Endothelial cell of umbilical vein (primary cell): Measurements from ENCODE around the gene CEACAM16. TPM values are rescaled to one million over a fixed set of nuclear protein-coding genes. Genes with fewer than 3 reads are reported as not detected.

ENCODE experiments used
- BruUV-seq: library from RNA; stranded (reverse); fragments of 400-500 nt; replicated peaks from 2 replicates; lab custom pipeline; 2021; lab: Mats Ljungman, UMichigan
- CTCF ChIA-PET: fragments of 300-600, 350-600 bp; sonication (Branson Sonifier 250); formaldehyde crosslinking; loops from one replicate; lab custom pipeline; 2021; ENCODE audit warnings: antibody characterized with exemption, inconsistent platforms; lab: Charles Lee
- POLR2A ChIA-PET: fragments of 300-600, 350-600 bp; sonication (Branson Sonifier 250); formaldehyde crosslinking; loops from one replicate; lab custom pipeline; 2021; ENCODE audit warnings: antibody characterized with exemption, inconsistent platforms; lab: Charles Lee
- DNase-seq: peaks from one replicate; pipeline ENCODE4 v3.0.0-alpha.2; 2011; ENCODE audit warnings: low read depth, low spot score
- FAIRE-seq: peaks from 2 replicates; lab custom pipeline; 2011; peaks lifted over from hg19 to GRCh38; lab: Jason Lieb, UNC
- H2AFZ ChIP-seq: 2 replicates; pipeline ENCODE4 v1.6.0; 2012; ENCODE audit warnings: low read depth, low read length, control low read depth, inconsistent platforms
- H3K27ac ChIP-seq: 2 replicates; pipeline ENCODE4 v1.5.1; 2011; ENCODE audit warnings: low read depth, mild to moderate bottlenecking, control low read depth, low read length, moderate library complexity; ENCODE audit not compliant: insufficient read depth
- H3K27me3 ChIP-seq, 2 experiments: 2 replicates each; pipeline versions ENCODE4 v1.6.0 to v1.6.1; 2011; ENCODE audit warnings: low read length in 2 of 2, mixed read lengths in 1 of 2; ENCODE audit not compliant: control insufficient read depth in 2 of 2, insufficient read depth in 2 of 2
- H3K36me3 ChIP-seq, 2 experiments: 2 replicates in 1 of 2; 3 replicates in 1 of 2; pipeline ENCODE4 v1.5.1; 2011; ENCODE audit warnings: low read length in 2 of 2, mild to moderate bottlenecking in 1 of 2, moderate library complexity in 1 of 2; ENCODE audit not compliant: control insufficient read depth in 2 of 2, insufficient read depth in 2 of 2; ENCODE audit errors: extremely low read depth in 1 of 2
- H3K4me1 ChIP-seq: 3 replicates; pipeline ENCODE4 v1.5.1; 2011; ENCODE audit warnings: mild to moderate bottlenecking, low read length; ENCODE audit not compliant: control insufficient read depth, insufficient read depth; ENCODE audit errors: extremely low read depth
- H3K4me2 ChIP-seq: 2 replicates; pipeline ENCODE4 v1.6.1; 2011; ENCODE audit warnings: low read length, control low read depth, mixed read lengths; ENCODE audit not compliant: insufficient read depth
- H3K4me3 ChIP-seq, 3 experiments: fragments of 200-600 bp in 1 of 3; sonication (generic), shearing (Covaris generic) in 1 of 3; replicated peaks in 1 of 3; 2 replicates each; pipeline ENCODE4 v1.5.1; 2011 to 2016; ENCODE audit warnings: control low read depth in 3 of 3, low read length in 3 of 3, mild to moderate bottlenecking in 2 of 3, inconsistent platforms in 1 of 3, low read depth in 1 of 3, moderate library complexity in 1 of 3; ENCODE audit not compliant: insufficient read depth in 1 of 3
- H3K79me2 ChIP-seq: 2 replicates; pipeline ENCODE4 v1.6.0; 2012; ENCODE audit warnings: low read length, inconsistent platforms; ENCODE audit not compliant: control insufficient read depth, insufficient read depth
- H3K9ac ChIP-seq: replicated peaks from 2 replicates; pipeline ENCODE3; 2011; ENCODE audit warnings: low read length, control low read depth; ENCODE audit not compliant: insufficient read depth; ENCODE audit errors: extremely low read depth
- H3K9me1 ChIP-seq: replicated peaks from 3 replicates; pipeline ENCODE4 v1.6.0; 2011; ENCODE audit warnings: mild to moderate bottlenecking, low read length; ENCODE audit not compliant: control insufficient read depth, insufficient read depth; ENCODE audit errors: extremely low read depth
- H3K9me3 ChIP-seq: replicated peaks from 2 replicates; pipeline ENCODE4 v1.5.1; 2012; ENCODE audit warnings: low read length, inconsistent platforms; ENCODE audit not compliant: control insufficient read depth, insufficient read depth
- H4K20me1 ChIP-seq: replicated peaks from 2 replicates; pipeline ENCODE3; 2011; ENCODE audit warnings: mild to moderate bottlenecking, low read length; ENCODE audit not compliant: control insufficient read depth, insufficient read depth; ENCODE audit errors: extremely low read depth
- MAX ChIP-seq: IDR thresholded peaks from 2 replicates; pipeline ENCODE4 v1.6.1; 2011; ENCODE audit not compliant: insufficient read depth, insufficient read length
- POLR2A ChIP-seq: IDR thresholded peaks from 2 replicates; pipeline ENCODE4 v1.6.1; 2012; ENCODE audit warnings: low read depth, mild to moderate bottlenecking, control low read depth, low read length
- POLR2AphosphoS5 ChIP-seq: IDR thresholded peaks from 2 replicates; pipeline ENCODE4 v1.6.1; 2012; ENCODE audit warnings: low read depth, mild to moderate bottlenecking, control low read depth, low read length, moderate library complexity; ENCODE audit not compliant: insufficient read depth
- dilution Hi-C: fragments of 300-500 bp; cut with MboI; formaldehyde crosslinking; loops from one replicate; pipeline ENCODE4 v1.15.0; 2019; ENCODE audit warnings: low sequenced_read_pairs; ENCODE audit not compliant: extremely low pct_ligation_motif_present
- intact Hi-C: fragments of 100-400 bp; cut with micrococcal nuclease; formaldehyde crosslinking; loops from one replicate; pipeline ENCODE4 v1.10.0; 2022
- polyA plus RNA-seq, 4 experiments: library from polyadenylated mRNA; depleted of rRNA in 3 of 4; stranded (reverse) in 3 of 4; unstranded in 1 of 4; fragments of >200 nt; gene quantifications; 2 replicates each; pipeline versions ENCODE4 v1.2.1 to v1.2.3, GENCODE V29; 2011 to 2012; ENCODE audit warnings: missing spikeins in 1 of 4
- total RNA-seq: library from RNA; stranded (reverse); gene quantifications from 2 replicates; pipeline ENCODE4 v1.2.3, GENCODE V29; 2021
- TF ChIP-seq, protein P1 (sequence below), 2 donors: IDR thresholded peaks; 1 replicate in 1 of 2; 2 replicates in 1 of 2; pipeline ENCODE4 v1.5.1; 2011; ENCODE audit warnings: low read length in 2 of 2, mild to moderate bottlenecking in 2 of 2, moderate library complexity in 2 of 2, control low read depth in 1 of 2, inconsistent platforms in 1 of 2, low read depth in 1 of 2; ENCODE audit not compliant: insufficient read depth in 1 of 2; ENCODE audit errors: extremely low read depth in 1 of 2

Gene CEACAM16
- total and polyA plus RNA-seq, 2 donors (not counting 3 experiments of a cell fraction or from before 2014, with no cell fraction given): not detected

- BruUV-seq: TSS peak; percentile 11
- H3K4me2 ChIP-seq: no peak overlapping the region
- DNase-seq: no peak
- H3K9me1 ChIP-seq: no peaks in the 10 kb centered on the region
- FAIRE-seq: peak; percentile 42
- H3K4me1 ChIP-seq: no peaks in the 10 kb centered on the region
- no peak overlapping the region for H3K9ac ChIP-seq
- POLR2A ChIA-PET: no interaction called here
- H3K79me2 ChIP-seq: peaks cover 2% of the 10 kb centered on the region
- no peaks in the 10 kb centered on the region for H4K20me1 ChIP-seq
- dilution Hi-C loops (no loop called here), intact Hi-C loops (no loop called here)
- TF ChIP-seq, protein P1, sequence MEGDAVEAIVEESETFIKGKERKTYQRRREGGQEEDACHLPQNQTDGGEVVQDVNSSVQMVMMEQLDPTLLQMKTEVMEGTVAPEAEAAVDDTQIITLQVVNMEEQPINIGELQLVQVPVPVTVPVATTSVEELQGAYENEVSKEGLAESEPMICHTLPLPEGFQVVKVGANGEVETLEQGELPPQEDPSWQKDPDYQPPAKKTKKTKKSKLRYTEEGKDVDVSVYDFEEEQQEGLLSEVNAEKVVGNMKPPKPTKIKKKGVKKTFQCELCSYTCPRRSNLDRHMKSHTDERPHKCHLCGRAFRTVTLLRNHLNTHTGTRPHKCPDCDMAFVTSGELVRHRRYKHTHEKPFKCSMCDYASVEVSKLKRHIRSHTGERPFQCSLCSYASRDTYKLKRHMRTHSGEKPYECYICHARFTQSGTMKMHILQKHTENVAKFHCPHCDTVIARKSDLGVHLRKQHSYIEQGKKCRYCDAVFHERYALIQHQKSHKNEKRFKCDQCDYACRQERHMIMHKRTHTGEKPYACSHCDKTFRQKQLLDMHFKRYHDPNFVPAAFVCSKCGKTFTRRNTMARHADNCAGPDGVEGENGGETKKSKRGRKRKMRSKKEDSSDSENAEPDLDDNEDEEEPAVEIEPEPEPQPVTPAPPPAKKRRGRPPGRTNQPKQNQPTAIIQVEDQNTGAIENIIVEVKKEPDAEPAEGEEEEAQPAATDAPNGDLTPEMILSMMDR (IDR thresholded peaks at IDR 0.05; ENCODE audit: extremely low read depth in 1 of 2, insufficient read depth in 1 of 2, low read depth in 1 of 2, low read length in 2 of 2): no peak
- peak; percentile 43 for TF ChIP-seq POLR2A
- peak; percentile 26 for TF ChIP-seq POLR2AphosphoS5
- no peak for TF ChIP-seq MAX
- H3K36me3 ChIP-seq: peaks cover 37 to 42% of the 10 kb centered on the region in 2 experiments
- no peaks in the 10 kb centered on the region for H3K9me3 ChIP-seq
- CTCF ChIA-PET: interaction anchor here (0.5 to 13.3 kb wide), 5 partner anchors 14 to 112 kb away, joined by 3 to 272 read pairs (median 8); no protein-coding TSS in a partner anchor
- H3K27ac ChIP-seq: no peak overlapping the region
- H3K4me3 ChIP-seq: no peak overlapping the region
- H3K27me3 ChIP-seq: no peaks in the 10 kb centered on the region
- H2AFZ ChIP-seq: no peak overlapping the region
These were observed 37.0 kb upstream of the CEACAM16 start for GRCh38 chr19:44661904-44662303.
